ENCODE measurements around the gene CBL.
"Not testable (repeated sequence)": the region's sequence is repeated elsewhere in the genome, so short reads cannot be mapped to it uniquely, and the experiment has no call there.

The CBL gene

GRCh38 chr11:119181677-119182412 is 24.3 kb upstream of the CBL start:
- no peak overlapping the region for H3K4me3 ChIP-seq (ENCODE audit: low read depth, low read length)
- DNase-seq (ENCODE audit: low read depth): no peak

GRCh38 chr11:119184399-119184798 is 21.7 kb upstream of the CBL start:
- H3K4me3 ChIP-seq (ENCODE audit: low read depth, low read length): not testable (repeated sequence)

DNA sequence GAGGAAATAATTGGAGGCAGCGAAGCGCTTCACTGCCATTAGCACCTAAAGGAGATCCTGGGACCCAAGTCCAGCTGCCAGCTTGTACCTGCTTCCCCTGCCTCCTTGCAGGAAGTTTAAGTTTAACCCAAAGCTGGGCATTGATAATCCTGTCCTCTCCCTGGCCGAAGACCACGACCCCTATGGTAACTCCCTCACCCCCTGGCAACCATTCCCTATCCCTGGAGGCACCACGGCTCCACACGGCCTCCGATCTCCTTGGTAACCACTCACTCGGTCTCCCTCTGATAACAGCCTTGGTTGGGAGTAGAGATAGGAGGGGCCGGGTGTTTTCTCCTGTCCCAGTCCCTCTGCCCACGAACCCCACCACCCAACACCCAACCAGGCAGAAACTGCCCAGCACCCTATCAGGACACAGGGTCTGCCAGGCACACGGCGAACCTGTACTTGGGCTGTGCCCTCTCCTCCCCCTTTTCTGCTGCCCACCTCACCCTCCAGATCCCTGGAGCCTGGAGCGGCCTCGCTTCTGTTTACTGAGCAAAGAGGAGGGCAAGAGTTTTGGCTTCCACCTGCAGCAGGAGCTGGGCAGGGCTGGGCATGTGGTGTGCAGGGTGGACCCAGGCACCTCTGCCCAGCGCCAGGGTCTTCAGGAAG is 20.0 kb upstream of the CBL start:
- H3K4me3 ChIP-seq (ENCODE audit: low read depth, low read length): no peak overlapping the region
- DNase-seq (ENCODE audit: low read depth): no peak

More at GRCh38 chr11:119184399-119184798, 21.7 kb upstream of the CBL start:
- DNase-seq (ENCODE audit: low read depth): not testable (repeated sequence)

- no peak for DNase-seq (ENCODE audit: low read depth)
- H3K4me3 ChIP-seq (ENCODE audit: low read depth, low read length): no peak overlapping the region
These were observed 18.8 kb upstream of the CBL start for GRCh38 chr11:119187123-119187892.

GRCh38 chr11:119188067-119188466 is 18.1 kb upstream of the CBL start:
- no peak overlapping the region for H3K4me3 ChIP-seq (ENCODE audit: low read depth, low read length)
- DNase-seq (ENCODE audit: low read depth): no peak

DNA sequence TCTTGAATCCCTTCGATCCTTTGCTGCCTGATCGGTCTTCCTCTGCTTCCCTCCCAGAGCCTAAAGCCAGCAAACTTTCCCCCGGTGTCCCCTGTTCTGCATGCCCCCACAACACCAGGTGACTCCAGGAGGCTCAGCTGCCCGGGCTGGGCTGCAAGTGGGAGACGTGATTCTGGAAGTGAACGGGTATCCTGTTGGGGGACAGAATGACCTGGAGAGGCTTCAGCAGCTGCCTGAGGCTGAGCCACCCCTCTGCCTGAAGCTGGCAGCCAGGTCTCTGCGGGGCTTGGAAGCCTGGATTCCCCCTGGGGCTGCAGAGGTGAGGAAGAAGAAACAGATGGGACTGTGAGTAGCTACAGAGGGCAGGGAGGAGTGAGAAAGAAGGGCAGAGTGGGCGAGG is 17.3 kb upstream of the CBL start:
- H3K4me3 ChIP-seq (ENCODE audit: low read depth, low read length): no peak overlapping the region
- DNase-seq (ENCODE audit: low read depth): no peak

DNA sequence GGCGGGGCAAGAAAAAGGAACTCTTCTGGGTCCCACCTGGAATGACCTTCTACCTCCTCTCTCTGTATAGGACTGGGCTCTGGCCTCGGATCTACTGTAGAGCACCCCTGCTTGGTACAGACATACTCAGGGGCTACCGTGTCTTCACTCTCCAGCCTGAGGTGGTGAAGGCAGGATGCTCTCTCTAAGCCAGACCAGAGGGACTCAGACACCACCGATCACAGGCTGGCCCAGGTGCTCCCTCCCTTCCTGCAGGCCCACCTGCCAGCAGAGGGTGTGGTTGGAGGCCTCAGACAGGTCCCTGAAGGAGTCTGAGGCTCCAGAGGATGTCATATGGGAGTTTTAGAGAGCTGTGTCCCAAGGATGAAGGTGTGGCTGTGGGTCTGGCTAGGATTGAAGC is 16.7 kb upstream of the CBL start:
- no peak for DNase-seq (ENCODE audit: low read depth)
- H3K4me3 ChIP-seq (ENCODE audit: low read depth, low read length): no peak overlapping the region

DNA sequence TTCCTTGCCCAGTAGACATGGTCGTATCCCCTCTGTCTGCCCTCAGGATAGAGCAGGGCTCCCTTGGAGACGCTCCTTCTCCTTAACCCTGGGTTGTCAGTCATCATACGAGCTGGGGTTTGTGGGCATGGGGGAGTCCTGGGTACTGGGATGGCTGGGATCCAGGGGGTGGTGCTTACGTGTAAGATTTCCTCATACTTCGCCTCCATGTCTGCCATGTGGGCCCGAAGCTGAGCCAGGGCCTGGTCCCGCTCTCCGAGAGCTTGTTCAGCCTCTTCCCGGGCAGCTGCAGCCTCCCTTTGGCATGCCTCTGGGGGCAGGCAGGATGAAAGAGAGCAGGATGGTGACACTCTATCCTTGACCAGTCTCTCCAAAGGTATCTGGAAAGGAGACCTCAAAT is 15.6 kb upstream of the CBL start:
- H3K4me3 ChIP-seq (ENCODE audit: low read depth, low read length): no peak overlapping the region
- no peak for DNase-seq (ENCODE audit: low read depth)

- H3K4me3 ChIP-seq (ENCODE audit: low read depth, low read length); DNase-seq (ENCODE audit: low read depth): not testable (repeated sequence)
These were observed 14.9 kb upstream of the CBL start for GRCh38 chr11:119191265-119191664.

DNA sequence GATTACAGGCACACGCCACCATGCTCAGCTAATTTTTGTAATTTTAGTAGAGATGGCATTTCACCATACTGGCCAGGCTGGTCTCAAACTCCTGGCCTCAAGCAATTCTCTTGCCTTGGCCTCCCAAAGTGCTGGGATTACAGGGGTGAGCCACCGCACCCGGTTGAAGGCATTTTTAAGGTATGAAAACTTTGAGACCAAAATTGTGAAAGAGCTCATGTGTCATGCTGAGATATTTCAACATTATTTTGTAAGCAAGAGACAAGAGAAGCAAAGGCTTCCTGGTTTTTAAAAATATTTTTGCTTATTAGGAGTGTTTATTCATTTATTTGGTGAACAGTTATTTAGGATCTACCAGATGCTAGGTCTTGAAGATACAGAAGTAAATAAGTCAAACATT is 14.0 kb upstream of the CBL start:
- DNase-seq (ENCODE audit: low read depth): no peak

DNA sequence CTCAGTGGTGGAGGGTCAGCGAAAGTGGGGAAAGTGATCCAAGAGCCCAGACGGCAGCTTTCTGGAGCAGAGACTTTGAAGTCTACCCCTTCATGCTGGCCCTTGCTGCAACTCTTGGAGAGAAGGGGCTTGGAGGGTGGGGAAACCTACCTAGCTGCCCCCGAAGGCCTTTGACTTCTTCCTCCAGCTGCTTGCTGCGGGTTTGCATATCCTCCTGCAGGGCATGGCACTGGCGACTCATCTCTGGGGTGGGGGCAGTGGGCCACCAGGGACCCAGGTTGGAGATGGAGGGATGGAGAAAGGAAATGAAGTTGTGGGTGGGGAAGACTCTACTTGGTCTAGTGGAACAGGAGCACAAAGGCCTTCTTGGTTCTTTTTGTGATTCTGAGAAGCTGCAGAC is 13.1 kb upstream of the CBL start:
- no peak overlapping the region for H3K4me3 ChIP-seq (ENCODE audit: low read depth, low read length)
- DNase-seq (ENCODE audit: low read depth): no peak

More for the DNA sequence above, 14.0 kb upstream of the CBL start:
- H3K4me3 ChIP-seq (ENCODE audit: low read depth, low read length): no peak overlapping the region

GRCh38 chr11:119193626-119194025 is 12.5 kb upstream of the CBL start:
- H3K4me3 ChIP-seq (ENCODE audit: low read depth, low read length): no peak overlapping the region
- DNase-seq (ENCODE audit: low read depth): no peak

DNA sequence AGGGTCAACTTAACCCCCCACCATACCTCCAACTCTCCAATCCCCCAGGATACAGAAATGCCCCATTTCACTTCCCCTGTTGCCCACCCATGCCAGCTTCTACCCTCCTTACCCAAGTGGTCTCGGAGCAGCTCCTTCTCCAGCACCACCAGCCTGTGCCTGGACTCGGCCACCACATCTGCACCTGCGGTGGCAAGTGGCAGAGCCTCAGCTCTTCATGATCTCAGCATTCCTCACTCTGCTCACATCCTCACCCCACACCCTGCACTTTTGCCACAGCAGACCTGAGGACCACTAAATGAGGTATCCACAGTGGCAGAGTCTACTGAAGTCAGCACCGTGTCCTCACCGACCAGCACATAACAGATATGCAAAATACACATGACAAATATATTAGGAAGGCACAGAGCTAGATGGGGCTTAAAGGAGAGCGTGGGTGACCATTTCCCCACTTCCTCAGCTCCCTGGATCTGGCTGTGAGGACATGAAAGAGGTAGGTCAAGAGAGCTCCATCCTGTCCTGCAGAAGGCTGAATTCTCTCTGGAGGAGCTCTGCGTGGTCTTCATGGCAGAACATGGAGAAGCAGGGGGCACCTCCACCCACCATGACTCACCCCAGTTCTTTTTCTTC is 11.2 kb upstream of the CBL start:
- no peak overlapping the region for H3K4me3 ChIP-seq (ENCODE audit: low read depth, low read length)
- no peak for DNase-seq (ENCODE audit: low read depth)

DNA sequence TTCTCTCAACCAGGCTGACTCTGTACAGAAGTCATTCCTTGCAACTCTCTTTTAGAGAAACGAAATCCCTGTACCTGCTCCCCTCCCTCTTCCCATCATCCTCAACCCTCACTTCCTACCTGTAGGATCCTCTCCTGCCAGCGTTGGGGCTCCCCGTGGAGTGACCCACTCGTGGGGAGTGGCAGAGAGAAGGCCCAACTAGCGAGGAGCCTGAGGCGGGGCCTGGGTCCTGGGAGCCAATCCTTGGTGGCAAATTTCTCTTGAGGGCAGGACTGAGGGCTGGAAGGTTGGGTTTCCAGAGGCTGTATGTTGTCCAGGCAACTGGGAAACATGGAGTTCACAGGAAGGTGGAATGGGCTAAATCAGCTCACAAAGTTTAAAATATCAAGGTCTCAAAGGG is 10.5 kb upstream of the CBL start:
- DNase-seq (ENCODE audit: low read depth): no peak
- no peak overlapping the region for H3K4me3 ChIP-seq (ENCODE audit: low read depth, low read length)

- peak; percentile 55 for DNase-seq (ENCODE audit: low read depth)
- no peak overlapping the region for H3K4me3 ChIP-seq (ENCODE audit: low read depth, low read length)
These were observed 9.2 kb upstream of the CBL start for GRCh38 chr11:119196833-119197483.

DNA sequence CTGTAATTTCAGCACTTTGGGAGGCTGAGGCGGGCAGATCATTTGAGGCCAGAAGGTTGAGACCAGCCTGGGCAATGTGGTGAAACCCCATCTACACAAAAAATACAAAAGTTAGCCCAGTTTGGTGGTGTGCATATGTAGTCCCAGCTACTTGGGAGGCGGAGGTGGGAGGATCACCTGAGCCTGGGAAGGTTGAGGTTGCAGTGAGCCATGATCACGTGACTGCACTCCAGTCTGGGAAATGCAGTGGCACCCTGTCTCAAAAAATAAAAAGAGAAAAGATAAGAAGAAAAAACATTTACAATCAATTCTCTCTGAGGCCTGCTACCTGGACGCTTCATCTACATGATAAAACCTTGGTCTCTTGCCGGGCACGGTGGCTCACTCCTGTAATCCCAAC is 7.2 kb upstream of the CBL start:
- no peak overlapping the region for H3K4me3 ChIP-seq (ENCODE audit: low read depth, low read length)
- no peak for DNase-seq (ENCODE audit: low read depth)

GRCh38 chr11:119201236-119201635 is 4.9 kb upstream of the CBL start:
- H3K4me3 ChIP-seq (ENCODE audit: low read depth, low read length); DNase-seq (ENCODE audit: low read depth): not testable (repeated sequence)

- no peak for DNase-seq (ENCODE audit: low read depth)
- H3K4me3 ChIP-seq (ENCODE audit: low read depth, low read length): no peak overlapping the region
These were observed 3.6 kb upstream of the CBL start for GRCh38 chr11:119202554-119202953.

- no peak overlapping the region for H3K4me3 ChIP-seq (ENCODE audit: low read depth, low read length)
- no peak for DNase-seq (ENCODE audit: low read depth)
These were observed 2.1 kb upstream of the CBL start for GRCh38 chr11:119204066-119204465.

- DNase-seq (ENCODE audit: low read depth): no peak
- peak overlapping the region; percentile 90 for H3K4me3 ChIP-seq (ENCODE audit: low read depth, low read length)
These were observed 1.1 kb upstream of the CBL start for GRCh38 chr11:119205080-119205479.

All from skeletal muscle cell (primary cell).